Epithelial cell of esophagus (primary cell): Measurements from ENCODE around the gene TMEM117.
A peak's percentile ranks its signal among the peaks of the same experiment; 100 is the strongest.

Experiments
- DNase-seq: peaks from one replicate; pipeline ENCODE4 v3.0.0; 2010; ENCODE audit warnings: low read depth
- H3K4me3 ChIP-seq: 2 replicates; pipeline ENCODE4 v1.5.1; 2011; ENCODE audit warnings: mild to moderate bottlenecking, low read length, control low read depth
- CTCF ChIP-seq: IDR thresholded peaks from 2 replicates; pipeline ENCODE4 v1.5.1; 2011; ENCODE audit warnings: low read depth, mild to moderate bottlenecking, low read length, control low read depth, inconsistent platforms; ENCODE audit not compliant: insufficient read depth; ENCODE audit errors: missing control alignments

TMEM117 gene

GRCh38 chr12:44003721-44004120 is 167.8 kb downstream of the TMEM117 start:
- H3K4me3 ChIP-seq: no peak overlapping the region
- no peak for TF ChIP-seq CTCF
- peak; percentile 35 for DNase-seq

- peak; percentile 66 for DNase-seq
- peak; percentile 51 for TF ChIP-seq CTCF
- H3K4me3 ChIP-seq: no peak overlapping the region
Observed at GRCh38 chr12:44015333-44015941, 179.6 kb downstream of the TMEM117 start.

- TF ChIP-seq CTCF: no peak
- no peak overlapping the region for H3K4me3 ChIP-seq
Observed at GRCh38 chr12:44017216-44017615, 181.3 kb downstream of the TMEM117 start.

GRCh38 chr12:44019118-44019517 is 183.2 kb downstream of the TMEM117 start:
- DNase-seq: peak; percentile 43
- no peak for TF ChIP-seq CTCF
- H3K4me3 ChIP-seq: no peak overlapping the region

More at GRCh38 chr12:44017216-44017615, 181.3 kb downstream of the TMEM117 start:
- DNase-seq: no peak

GRCh38 chr12:44020555-44020954 is 184.7 kb downstream of the TMEM117 start:
- no peak for TF ChIP-seq CTCF
- no peak for DNase-seq
- H3K4me3 ChIP-seq: no peak overlapping the region

GRCh38 chr12:44021471-44021971 is 185.6 kb downstream of the TMEM117 start:
- no peak for DNase-seq
- TF ChIP-seq CTCF: no peak
- H3K4me3 ChIP-seq: no peak overlapping the region

GRCh38 chr12:44025499-44025898 is 189.6 kb downstream of the TMEM117 start:
- TF ChIP-seq CTCF: no peak

More at GRCh38 chr12:44025499-44025898, 189.6 kb downstream of the TMEM117 start:
- no peak overlapping the region for H3K4me3 ChIP-seq
- DNase-seq: no peak
